ENCODE measurements around the gene CBFA2T3.

Gene CBFA2T3

GRCh38 chr16:88974080-88974915 lies 2.7 kb downstream of the CBFA2T3 start:
- no peak for DNase-seq

- no peak for DNase-seq
Observed at GRCh38 chr16:88973415-88974050, 3.5 kb downstream of the CBFA2T3 start.

- DNase-seq, result no peak
Observed at GRCh38 chr16:88973007-88973410, 4.0 kb downstream of the CBFA2T3 start.

- DNase-seq, result no peak
Observed at GRCh38 chr16:88972349-88972748, 4.7 kb downstream of the CBFA2T3 start.

GRCh38 chr16:88971371-88972097 lies 5.5 kb downstream of the CBFA2T3 start:
- DNase-seq, result no peak

GRCh38 chr16:88970539-88971065 lies 6.4 kb downstream of the CBFA2T3 start:
- DNase-seq, result no peak

- no peak for DNase-seq
Observed at GRCh38 chr16:88970050-88970449, 7.0 kb downstream of the CBFA2T3 start.

GRCh38 chr16:88969361-88969831 lies 7.6 kb downstream of the CBFA2T3 start:
- no peak for DNase-seq

GRCh38 chr16:88968589-88969280 lies 8.3 kb downstream of the CBFA2T3 start:
- DNase-seq, result no peak

- DNase-seq, result no peak
Observed at GRCh38 chr16:88967830-88968588, 9.0 kb downstream of the CBFA2T3 start.

GRCh38 chr16:88966986-88967829 lies 9.8 kb downstream of the CBFA2T3 start:
- DNase-seq, result no peak

- no peak for DNase-seq
Observed at GRCh38 chr16:88965826-88966480, 11.1 kb downstream of the CBFA2T3 start.

- DNase-seq, result no peak
Observed at GRCh38 chr16:88965411-88965810, 11.6 kb downstream of the CBFA2T3 start.

- DNase-seq, result no peak
Observed at GRCh38 chr16:88964636-88965035, 12.4 kb downstream of the CBFA2T3 start.

- no peak for DNase-seq
Observed at GRCh38 chr16:88963583-88963982, 13.4 kb downstream of the CBFA2T3 start.

- DNase-seq, result no peak
Observed at GRCh38 chr16:88962478-88963152, 14.4 kb downstream of the CBFA2T3 start.

GRCh38 chr16:88961011-88961410 lies 16.0 kb downstream of the CBFA2T3 start:
- no peak for DNase-seq

GRCh38 chr16:88960516-88960915 lies 16.5 kb downstream of the CBFA2T3 start:
- DNase-seq, result no peak

GRCh38 chr16:88959022-88959421 lies 18.0 kb downstream of the CBFA2T3 start:
- DNase-seq, result no peak
